ENCODE data around the gene GRAMD1A.

DNA sequence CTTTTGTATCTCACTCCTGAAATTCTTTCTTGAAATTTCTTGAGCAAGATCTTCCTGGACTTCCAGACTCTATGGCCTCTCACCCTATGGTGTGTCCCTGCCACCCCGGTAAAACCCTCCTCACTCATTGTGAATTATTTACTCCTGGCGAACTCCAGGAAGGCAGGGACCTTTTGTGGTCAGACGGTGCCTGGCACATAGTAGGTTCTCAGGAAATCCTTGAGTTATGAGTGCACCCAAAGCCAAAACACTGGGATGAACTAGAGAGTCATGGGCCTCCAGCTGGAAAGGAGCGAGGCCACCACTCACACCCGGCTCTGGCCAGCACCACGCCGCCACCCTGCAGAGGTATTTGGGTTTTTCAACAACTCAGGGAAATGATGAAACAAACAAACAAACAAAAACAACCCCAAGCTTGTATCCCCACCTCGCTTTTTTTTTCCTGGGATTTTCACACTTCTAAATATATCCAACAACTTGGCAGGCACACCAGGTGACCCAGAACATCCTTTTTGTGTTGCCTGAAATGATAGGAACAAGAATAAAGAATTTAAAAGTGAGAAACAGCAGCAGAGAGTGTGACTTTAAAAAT lies 52.6 kb downstream of the GRAMD1A start:
- TF ChIP-seq POLR2A (IDR thresholded peaks at IDR 0.05; ENCODE audit: extremely low read depth, insufficient read length) (no peak), MYC (IDR thresholded peaks at IDR 0.05; ENCODE audit: low read depth, low read length) (no peak)
- TF ChIP-seq, protein P1, sequence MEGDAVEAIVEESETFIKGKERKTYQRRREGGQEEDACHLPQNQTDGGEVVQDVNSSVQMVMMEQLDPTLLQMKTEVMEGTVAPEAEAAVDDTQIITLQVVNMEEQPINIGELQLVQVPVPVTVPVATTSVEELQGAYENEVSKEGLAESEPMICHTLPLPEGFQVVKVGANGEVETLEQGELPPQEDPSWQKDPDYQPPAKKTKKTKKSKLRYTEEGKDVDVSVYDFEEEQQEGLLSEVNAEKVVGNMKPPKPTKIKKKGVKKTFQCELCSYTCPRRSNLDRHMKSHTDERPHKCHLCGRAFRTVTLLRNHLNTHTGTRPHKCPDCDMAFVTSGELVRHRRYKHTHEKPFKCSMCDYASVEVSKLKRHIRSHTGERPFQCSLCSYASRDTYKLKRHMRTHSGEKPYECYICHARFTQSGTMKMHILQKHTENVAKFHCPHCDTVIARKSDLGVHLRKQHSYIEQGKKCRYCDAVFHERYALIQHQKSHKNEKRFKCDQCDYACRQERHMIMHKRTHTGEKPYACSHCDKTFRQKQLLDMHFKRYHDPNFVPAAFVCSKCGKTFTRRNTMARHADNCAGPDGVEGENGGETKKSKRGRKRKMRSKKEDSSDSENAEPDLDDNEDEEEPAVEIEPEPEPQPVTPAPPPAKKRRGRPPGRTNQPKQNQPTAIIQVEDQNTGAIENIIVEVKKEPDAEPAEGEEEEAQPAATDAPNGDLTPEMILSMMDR (IDR thresholded peaks at IDR 0.05; ENCODE audit: low read depth, low read length) = no peak
- TF ChIP-seq, protein P2, sequence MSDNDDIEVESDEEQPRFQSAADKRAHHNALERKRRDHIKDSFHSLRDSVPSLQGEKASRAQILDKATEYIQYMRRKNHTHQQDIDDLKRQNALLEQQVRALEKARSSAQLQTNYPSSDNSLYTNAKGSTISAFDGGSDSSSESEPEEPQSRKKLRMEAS (IDR thresholded peaks at IDR 0.05; ENCODE audit: low read depth, low read length) = no peak

All from NB4 (cell line).